K562 (cell line): ENCODE measurements around the gene PCDH9. TPM values are rescaled to one million over a fixed set of nuclear protein-coding genes. Genes with fewer than 3 reads are reported as not detected.

ENCODE experiments used
- ATAC-seq: fragments of 200-7000 bp; cut with Tn5 transposase; 3 replicates; pipeline ENCODE4 v1.9.1; 2020; ENCODE audit warnings: moderate library complexity
- BruUV-seq: library from RNA; stranded (reverse); fragments of 400-500 nt; replicated peaks from 2 replicates; lab custom pipeline; 2021; lab: Mats Ljungman, UMichigan
- CTCF ChIA-PET: fragments of 300-600 bp; formaldehyde crosslinking; extraction: SDS; loops from one replicate; lab custom pipeline; 2021; ENCODE audit warnings: low intra/inter-chr PET ratio; lab: Yijun Ruan, JAX
- POLR2A ChIA-PET: fragments of 300-600, 350-650 bp; sonication (Branson Sonifier 250); formaldehyde crosslinking; extraction: SDS; loops from one replicate; lab custom pipeline; 2021; ENCODE audit warnings: antibody characterized with exemption, inconsistent platforms; lab: Yijun Ruan, JAX
- DNase-seq, 4 experiments: peaks; one replicate each; pipeline versions ENCODE4 v3.0.0 to v3.0.0-alpha.2; 2011 to 2018; ENCODE audit warnings: low spot score in 3 of 4, mixed read lengths in 3 of 4; ENCODE audit errors: extremely low read depth in 1 of 4
- FAIRE-seq: peaks from 2 replicates; lab custom pipeline; 2011; peaks lifted over from hg19 to GRCh38; lab: Jason Lieb, UNC
- H2AFZ ChIP-seq: 2 replicates; pipeline ENCODE4 v1.6.0; 2011; ENCODE audit warnings: low read depth, low read length, control low read depth, inconsistent platforms
- H3K27ac ChIP-seq: fragments of 200-600 bp; 3 replicates; pipeline ENCODE4 v1.8.0; 2011; ENCODE audit warnings: low read depth, mild to moderate bottlenecking, control low read depth, inconsistent platforms, low read length, moderate library complexity, mixed read lengths; ENCODE audit errors: extremely low read depth
- H3K27me3 ChIP-seq, 2 experiments: fragments of 300-600 bp in 1 of 2; 2 replicates in 1 of 2; 3 replicates in 1 of 2; pipeline versions ENCODE4 v1.6.0 to v1.8.0; 2011; ENCODE audit warnings: inconsistent platforms in 2 of 2, low read length in 2 of 2, mild to moderate bottlenecking in 1 of 2, mixed read lengths in 1 of 2, moderate library complexity in 1 of 2; ENCODE audit not compliant: control insufficient read depth in 2 of 2, insufficient read depth in 2 of 2
- H3K36me3 ChIP-seq: fragments of 300-600 bp; 3 replicates; pipeline ENCODE4 v1.8.0; 2011; ENCODE audit warnings: mild to moderate bottlenecking, low read length, inconsistent platforms; ENCODE audit not compliant: control insufficient read depth, insufficient read depth
- H3K4me1 ChIP-seq, 2 experiments: fragments of 200-600 bp in 1 of 2; replicated peaks in 1 of 2; 2 replicates in 1 of 2; 3 replicates in 1 of 2; pipeline versions ENCODE4 v1.5.1 to v1.8.0; 2011; ENCODE audit warnings: inconsistent platforms in 2 of 2, low read length in 2 of 2, mild to moderate bottlenecking in 1 of 2, mixed read lengths in 1 of 2, moderate library complexity in 1 of 2; ENCODE audit not compliant: control insufficient read depth in 2 of 2, insufficient read depth in 2 of 2
- H3K4me2 ChIP-seq: 2 replicates; pipeline ENCODE4 v1.6.1; 2011; ENCODE audit warnings: low read length, control low read depth, inconsistent platforms, mixed read lengths; ENCODE audit not compliant: insufficient read depth
- H3K4me3 ChIP-seq: fragments of 200-600 bp; sonication (generic), shearing (Covaris generic); 2 replicates; pipeline ENCODE4 v1.5.1; 2016; ENCODE audit warnings: control low read depth, inconsistent platforms
- H3K79me2 ChIP-seq: fragments of 200-600 bp; 3 replicates; pipeline ENCODE4 v1.8.0; 2011; ENCODE audit warnings: low read length, inconsistent platforms; ENCODE audit not compliant: control insufficient read depth, insufficient read depth
- H3K9ac ChIP-seq, 2 experiments: 2 replicates each; pipeline versions ENCODE4 v1.6.0 to v1.6.1; 2011; ENCODE audit warnings: low read depth in 2 of 2, low read length in 2 of 2, control low read depth in 1 of 2, inconsistent platforms in 1 of 2, mild to moderate bottlenecking in 1 of 2, mixed read lengths in 1 of 2; ENCODE audit not compliant: insufficient read depth in 1 of 2
- H3K9me1 ChIP-seq: one replicate; pipeline ENCODE4 v1.6.0; 2011; ENCODE audit warnings: inconsistent platforms, mild to moderate bottlenecking, low read length, moderate library complexity; ENCODE audit not compliant: control insufficient read depth, insufficient read depth
- H3K9me3 ChIP-seq: replicated peaks from 2 replicates; pipeline ENCODE4 v1.5.1; 2011; ENCODE audit warnings: low read depth, low read length, inconsistent platforms; ENCODE audit not compliant: control insufficient read depth, insufficient read depth
- H4K20me1 ChIP-seq: replicated peaks from 2 replicates; pipeline ENCODE4 v1.6.1; 2011; ENCODE audit warnings: low read length, inconsistent platforms, mixed read lengths; ENCODE audit not compliant: control insufficient read depth, insufficient read depth
- CTBP1 ChIP-seq: fragments of 450-650 bp; IDR thresholded peaks from 2 replicates; pipeline ENCODE4 v1.6.1; 2016; ENCODE audit warnings: borderline replicate concordance
- EP300 ChIP-seq: IDR thresholded peaks from 2 replicates; pipeline ENCODE4 v1.6.1; 2012; ENCODE audit warnings: low read length, improper control_type of control experiment
- ETV1 ChIP-seq: fragments of 450-650 bp; conservative IDR thresholded peaks from 2 replicates; pipeline ENCODE4 v1.6.1; 2016; ENCODE audit warnings: missing genetic modification characterization, control low read depth, low read depth, missing compliant biosample characterization
- HDAC6 ChIP-seq: IDR thresholded peaks from 2 replicates; pipeline ENCODE4 v1.6.1; 2012; ENCODE audit warnings: low read depth, mild to moderate bottlenecking, control low read depth, inconsistent platforms, low read length, moderate library complexity
- HDGF ChIP-seq: fragments of 450-650 bp; IDR thresholded peaks from 2 replicates; pipeline ENCODE4 v1.6.1; 2016
- HES1 ChIP-seq: fragments of 450-650 bp; IDR thresholded peaks from 2 replicates; pipeline ENCODE4 v1.6.1; 2016; ENCODE audit warnings: low read depth, mild to moderate bottlenecking, moderate library complexity
- HNRNPH1 ChIP-seq: fragments of 200-400 bp; formaldehyde crosslinking; optimal IDR thresholded peaks from 2 replicates; pipeline ENCODE3; 2017; ENCODE audit warnings: low read depth, mild to moderate bottlenecking, low read length, moderate library complexity
- KDM1A ChIP-seq, 2 experiments: fragments of 450-650 bp; IDR thresholded peaks; 2 replicates each; pipeline ENCODE4 v1.6.1; 2016; ENCODE audit warnings: mild to moderate bottlenecking in 2 of 2
- KHSRP ChIP-seq: fragments of 450-650 bp; IDR thresholded peaks from 2 replicates; pipeline ENCODE4 v1.6.1; 2017
- PRDM10 ChIP-seq: fragments of 450-650 bp; IDR thresholded peaks from 2 replicates; pipeline ENCODE4 v1.6.1; 2018; ENCODE audit not compliant: partially characterized antibody
- RBM15 ChIP-seq: fragments of 200-400 bp; formaldehyde crosslinking; IDR thresholded peaks from 2 replicates; pipeline ENCODE4 v1.6.1; 2018; ENCODE audit warnings: mild to moderate bottlenecking, low read length, moderate library complexity; ENCODE audit not compliant: insufficient read depth
- RERE ChIP-seq: sonication (generic); formaldehyde crosslinking; IDR thresholded peaks from 2 replicates; pipeline ENCODE4 v1.8.0; 2023; ENCODE audit warnings: missing genetic modification reagents, mild to moderate bottlenecking, borderline replicate concordance
- TAF9B ChIP-seq: fragments of 450-650 bp; IDR thresholded peaks from 2 replicates; pipeline ENCODE4 v1.6.1; 2018; ENCODE audit warnings: mild to moderate bottlenecking; ENCODE audit not compliant: partially characterized antibody
- ZC3H4 ChIP-seq: sonication (generic); formaldehyde crosslinking; IDR thresholded peaks from 2 replicates; pipeline ENCODE4 v1.9.0; 2021; ENCODE audit warnings: missing genetic modification reagents, borderline replicate concordance
- ZNF143 ChIP-seq: sonication (generic); formaldehyde crosslinking; IDR thresholded peaks from 2 replicates; pipeline ENCODE4 v1.9.0; 2022; ENCODE audit warnings: mild to moderate bottlenecking, missing genetic modification reagents
- WGBS: fragments of 100-300 bp; shearing (Covaris generic); methylation state at CpG from one replicate; pipeline ENCODE4 v1.1.6; 2016; ENCODE audit warnings: low coverage, mixed read lengths; ENCODE audit not compliant: insufficient coverage; ENCODE audit errors: missing lambda C conversion rate; 5-methylcytosine and 5-hydroxymethylcytosine counted together
- in situ Hi-C: fragments of 300-500 bp; cut with MboI; formaldehyde crosslinking; loops from 4 replicates; pipeline ENCODE4 v1.15.0; 2018; ENCODE audit warnings: inconsistent platforms, mixed read lengths
- intact Hi-C: fragments of 100-400 bp; cut with micrococcal nuclease; formaldehyde crosslinking; loops from 2 replicates; pipeline ENCODE4 v1.14.2; 2022
- polyA plus RNA-seq, 8 experiments: library from polyadenylated mRNA; depleted of rRNA in 4 of 8; stranded (reverse) in 5 of 8; unstranded in 3 of 8; fragments of >200 nt; fragmentation: Nextera tagmentation in 2 of 8; fragmentation: Illumina TruSeq in 1 of 8; extraction: Ambion mirVana in 2 of 8; extraction: Trizol in 1 of 8; gene quantifications; 2 replicates each; pipeline versions ENCODE4 v1.2.1 to v1.2.3, GENCODE V29; 2011 to 2014; ENCODE audit warnings: inconsistent platforms in 1 of 8, missing spikeins in 1 of 8
- total RNA-seq, 7 experiments: library from RNA; depleted of rRNA in 6 of 7; stranded (reverse); fragments of >200 nt in 6 of 7; fragmentation: Illumina TruSeq in 2 of 7; extraction: Trizol in 2 of 7; gene quantifications; 2 replicates each; pipeline versions ENCODE4 v1.2.1 to v1.2.3, GENCODE V29; 2011 to 2021; ENCODE audit warnings: low replicate concordance in 1 of 7

PCDH9 gene
- total and polyA plus RNA-seq, 9 of the 15 experiments (the other 6 are each of a cell fraction or from before 2014, with no cell fraction given): 1.1 to 6.7 (median 4.9) TPM

- H3K27ac ChIP-seq: no peak overlapping the region
- ChIA-PET CTCF (no interaction called here), POLR2A (no interaction called here)
- 14% methylated on average over 1 of the region's 1 CpG for WGBS
- H2AFZ ChIP-seq: no peak overlapping the region
- H3K9ac ChIP-seq: no peak overlapping the region
- no peaks in the 10 kb centered on the region for H3K36me3 ChIP-seq
- intact Hi-C loops (no loop called here), in situ Hi-C loops (no loop called here)
- FAIRE-seq: no peak
- H3K4me1 ChIP-seq: no peaks in the 10 kb centered on the region
- H3K4me3 ChIP-seq: no peak overlapping the region
- no TSS peak for BruUV-seq
- no peaks in the 10 kb centered on the region for H4K20me1 ChIP-seq
- no peaks in the 10 kb centered on the region for H3K79me2 ChIP-seq
- DNase-seq: no peak
- no peak overlapping the region for H3K4me2 ChIP-seq
- no peak for ATAC-seq
- no peaks in the 10 kb centered on the region for H3K9me3 ChIP-seq
- no peaks in the 10 kb centered on the region for H3K9me1 ChIP-seq
- no peaks in the 10 kb centered on the region for H3K27me3 ChIP-seq
- TF ChIP-seq HDAC6 (no peak), PRDM10 (no peak), ZC3H4 (CRISPR knock-in tag) (no peak), RERE (no peak), RBM15 (no peak), HDGF (no peak), CTBP1 (no peak), KDM1A (IDR thresholded peaks at IDR 0.05) (no peak), EP300 (no peak), TAF9B (no peak), ZNF143 (no peak), HES1 (no peak), HNRNPH1 (no peak), ETV1 (tag) (no peak), KHSRP (no peak)
Measured at GRCh38 chr13:66329988-66330451, 900.1 kb downstream of the PCDH9 start.
